SK-N-SH (cell line): ENCODE measurements around the gene ACACA.

Source experiments
- CHD2 ChIP-seq: fragments of 150-350 bp; IDR thresholded peaks from 2 replicates; pipeline ENCODE4 v1.6.1; 2018; ENCODE audit warnings: low read length; ENCODE audit not compliant: partially characterized antibody
- EP300 ChIP-seq, 2 experiments: IDR thresholded peaks; 2 replicates each; pipeline versions ENCODE4 v1.4.0 to v1.6.1; 2012; ENCODE audit warnings: borderline replicate concordance in 1 of 2, low read depth in 1 of 2, low read length in 1 of 2
- EZH2phosphoT487 ChIP-seq: fragments of 200-600 bp; sonication (generic); IDR thresholded peaks from 2 replicates; pipeline ENCODE4 v1.6.1; 2017; ENCODE audit warnings: low read depth, mixed run types, mild to moderate bottlenecking, antibody characterized with exemption, moderate library complexity, borderline replicate concordance
- JUND ChIP-seq: IDR thresholded peaks from 2 replicates; pipeline ENCODE4 v1.4.0; 2012
- MEF2A ChIP-seq: IDR thresholded peaks from 2 replicates; pipeline ENCODE4 v1.4.0; 2012; ENCODE audit warnings: low read depth, borderline replicate concordance
- POLR2AphosphoS5 ChIP-seq: IDR thresholded peaks from 2 replicates; pipeline ENCODE4 v1.6.1; 2012; ENCODE audit warnings: low read depth, low read length
- TCF12 ChIP-seq: IDR thresholded peaks from 2 replicates; pipeline ENCODE4 v1.4.0; 2012
- TEAD4 ChIP-seq: IDR thresholded peaks from 2 replicates; pipeline ENCODE4 v1.4.0; 2012; ENCODE audit warnings: mild to moderate bottlenecking, borderline replicate concordance; ENCODE audit not compliant: insufficient read depth
- ZBTB33 ChIP-seq: IDR thresholded peaks from 2 replicates; pipeline ENCODE4 v1.4.0; 2012; ENCODE audit warnings: low read depth, borderline replicate concordance
- TF ChIP-seq, protein P1 (sequence below): fragments of 200-600 bp; sonication (generic); IDR thresholded peaks from 2 replicates; pipeline ENCODE4 v1.6.1; 2017; ENCODE audit warnings: antibody characterized with exemption, mild to moderate bottlenecking, moderate library complexity
- TF ChIP-seq, protein P2 (sequence below): IDR thresholded peaks from 2 replicates; pipeline ENCODE4 v1.4.0; 2012; ENCODE audit warnings: low read depth
- TF ChIP-seq, protein P3 (sequence below): IDR thresholded peaks from 2 replicates; pipeline ENCODE4 v1.6.1; 2012; ENCODE audit warnings: mild to moderate bottlenecking, low read depth, low read length, moderate library complexity

DNA sequence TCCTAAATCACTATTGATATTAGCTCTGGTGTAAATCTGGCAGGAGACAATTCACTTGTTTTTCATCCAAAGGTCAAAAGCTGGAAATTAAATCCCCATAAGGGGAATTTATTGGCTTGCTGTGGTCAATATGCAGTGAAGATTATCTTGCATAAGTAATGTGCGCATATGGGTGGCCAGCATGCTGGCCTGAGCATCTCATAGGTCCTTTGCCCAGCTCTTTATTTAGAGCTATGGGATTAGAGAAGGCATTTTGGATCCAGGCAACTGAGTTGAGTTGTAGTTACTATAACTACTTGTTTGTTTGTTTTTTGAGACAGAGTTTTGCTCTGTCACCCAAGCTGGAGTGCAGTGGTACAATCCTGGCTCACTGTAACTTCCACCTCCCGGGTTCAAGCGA, 347.1 kb downstream of the ACACA start:
- TF ChIP-seq ZBTB33, result no peak
- TF ChIP-seq EP300 (IDR thresholded peaks at IDR 0.05; ENCODE audit: borderline replicate concordance in 1 of 2, low read depth in 1 of 2, low read length in 1 of 2), result no peak
- no peak for TF ChIP-seq EZH2phosphoT487
- TF ChIP-seq TEAD4, result no peak
- TF ChIP-seq, protein P1, sequence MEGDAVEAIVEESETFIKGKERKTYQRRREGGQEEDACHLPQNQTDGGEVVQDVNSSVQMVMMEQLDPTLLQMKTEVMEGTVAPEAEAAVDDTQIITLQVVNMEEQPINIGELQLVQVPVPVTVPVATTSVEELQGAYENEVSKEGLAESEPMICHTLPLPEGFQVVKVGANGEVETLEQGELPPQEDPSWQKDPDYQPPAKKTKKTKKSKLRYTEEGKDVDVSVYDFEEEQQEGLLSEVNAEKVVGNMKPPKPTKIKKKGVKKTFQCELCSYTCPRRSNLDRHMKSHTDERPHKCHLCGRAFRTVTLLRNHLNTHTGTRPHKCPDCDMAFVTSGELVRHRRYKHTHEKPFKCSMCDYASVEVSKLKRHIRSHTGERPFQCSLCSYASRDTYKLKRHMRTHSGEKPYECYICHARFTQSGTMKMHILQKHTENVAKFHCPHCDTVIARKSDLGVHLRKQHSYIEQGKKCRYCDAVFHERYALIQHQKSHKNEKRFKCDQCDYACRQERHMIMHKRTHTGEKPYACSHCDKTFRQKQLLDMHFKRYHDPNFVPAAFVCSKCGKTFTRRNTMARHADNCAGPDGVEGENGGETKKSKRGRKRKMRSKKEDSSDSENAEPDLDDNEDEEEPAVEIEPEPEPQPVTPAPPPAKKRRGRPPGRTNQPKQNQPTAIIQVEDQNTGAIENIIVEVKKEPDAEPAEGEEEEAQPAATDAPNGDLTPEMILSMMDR, result no peak
- no peak for TF ChIP-seq POLR2AphosphoS5
- no peak for TF ChIP-seq JUND
- TF ChIP-seq, protein P2, sequence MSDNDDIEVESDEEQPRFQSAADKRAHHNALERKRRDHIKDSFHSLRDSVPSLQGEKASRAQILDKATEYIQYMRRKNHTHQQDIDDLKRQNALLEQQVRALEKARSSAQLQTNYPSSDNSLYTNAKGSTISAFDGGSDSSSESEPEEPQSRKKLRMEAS, result no peak
- TF ChIP-seq, protein P3, sequence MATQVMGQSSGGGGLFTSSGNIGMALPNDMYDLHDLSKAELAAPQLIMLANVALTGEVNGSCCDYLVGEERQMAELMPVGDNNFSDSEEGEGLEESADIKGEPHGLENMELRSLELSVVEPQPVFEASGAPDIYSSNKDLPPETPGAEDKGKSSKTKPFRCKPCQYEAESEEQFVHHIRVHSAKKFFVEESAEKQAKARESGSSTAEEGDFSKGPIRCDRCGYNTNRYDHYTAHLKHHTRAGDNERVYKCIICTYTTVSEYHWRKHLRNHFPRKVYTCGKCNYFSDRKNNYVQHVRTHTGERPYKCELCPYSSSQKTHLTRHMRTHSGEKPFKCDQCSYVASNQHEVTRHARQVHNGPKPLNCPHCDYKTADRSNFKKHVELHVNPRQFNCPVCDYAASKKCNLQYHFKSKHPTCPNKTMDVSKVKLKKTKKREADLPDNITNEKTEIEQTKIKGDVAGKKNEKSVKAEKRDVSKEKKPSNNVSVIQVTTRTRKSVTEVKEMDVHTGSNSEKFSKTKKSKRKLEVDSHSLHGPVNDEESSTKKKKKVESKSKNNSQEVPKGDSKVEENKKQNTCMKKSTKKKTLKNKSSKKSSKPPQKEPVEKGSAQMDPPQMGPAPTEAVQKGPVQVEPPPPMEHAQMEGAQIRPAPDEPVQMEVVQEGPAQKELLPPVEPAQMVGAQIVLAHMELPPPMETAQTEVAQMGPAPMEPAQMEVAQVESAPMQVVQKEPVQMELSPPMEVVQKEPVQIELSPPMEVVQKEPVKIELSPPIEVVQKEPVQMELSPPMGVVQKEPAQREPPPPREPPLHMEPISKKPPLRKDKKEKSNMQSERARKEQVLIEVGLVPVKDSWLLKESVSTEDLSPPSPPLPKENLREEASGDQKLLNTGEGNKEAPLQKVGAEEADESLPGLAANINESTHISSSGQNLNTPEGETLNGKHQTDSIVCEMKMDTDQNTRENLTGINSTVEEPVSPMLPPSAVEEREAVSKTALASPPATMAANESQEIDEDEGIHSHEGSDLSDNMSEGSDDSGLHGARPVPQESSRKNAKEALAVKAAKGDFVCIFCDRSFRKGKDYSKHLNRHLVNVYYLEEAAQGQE, result no peak
- no peak for TF ChIP-seq MEF2A
- no peak for TF ChIP-seq TCF12
- no peak for TF ChIP-seq CHD2
